Esophagus (tissue), 2 donors: Measurements from ENCODE around the gene WBP2NL. TPM values are rescaled to one million over a fixed set of nuclear protein-coding genes. Genes with fewer than 3 reads are reported as not detected.
"Not testable (repeated sequence)": the region's sequence is repeated elsewhere in the genome, so short reads cannot be mapped to it uniquely, and the experiment has no call there.

ENCODE experiments used
- H3K27ac ChIP-seq, 2 donors: one replicate each; pipeline ENCODE4 v1.5.1; 2013; ENCODE audit warnings: low read depth in 2 of 2, mild to moderate bottlenecking in 2 of 2, inconsistent platforms in 1 of 2, low read length in 1 of 2, moderate library complexity in 1 of 2
- H3K27me3 ChIP-seq, 2 donors: one replicate each; pipeline ENCODE4 v1.6.1; 2013; ENCODE audit warnings: low read length in 2 of 2, control low read depth in 1 of 2, mild to moderate bottlenecking in 1 of 2; ENCODE audit not compliant: insufficient read depth in 2 of 2, control insufficient read depth in 1 of 2
- H3K36me3 ChIP-seq, 2 donors: one replicate each; pipeline ENCODE4 v1.6.1; 2013; ENCODE audit warnings: low read length in 1 of 2; ENCODE audit not compliant: control insufficient read depth in 2 of 2, insufficient read depth in 2 of 2
- H3K4me1 ChIP-seq, 2 donors: one replicate each; pipeline ENCODE4 v1.6.1; 2013; ENCODE audit warnings: low read length in 1 of 2; ENCODE audit not compliant: control insufficient read depth in 2 of 2, insufficient read depth in 2 of 2
- H3K4me3 ChIP-seq, 2 donors: one replicate each; pipeline ENCODE4 v1.5.1; 2013; ENCODE audit warnings: low read length in 2 of 2, mild to moderate bottlenecking in 2 of 2, low read depth in 1 of 2, moderate library complexity in 1 of 2
- H3K9me3 ChIP-seq, 2 donors: one replicate each; pipeline ENCODE4 v1.6.1; 2013; ENCODE audit warnings: mild to moderate bottlenecking in 2 of 2, low read depth in 1 of 2, low read length in 1 of 2, moderate library complexity in 1 of 2; ENCODE audit not compliant: control insufficient read depth in 2 of 2, insufficient read depth in 1 of 2
- WGBS, 2 donors: extraction: QIAGEN DNeasy Blood & Tissue Kit; methylation state at CpG; one replicate each; pipeline ENCODE4 v1.1.7; 2013; 5-methylcytosine and 5-hydroxymethylcytosine counted together
- polyA plus RNA-seq, 2 donors: library from polyadenylated mRNA; stranded (reverse); fragments of 200-250 nt; gene quantifications; one replicate each; pipeline ENCODE4 v1.2.3, GENCODE V29; 2013
- donor health status: healthy with polysubstance abuse.
- donor health status: Bipolar disorder and iron deficiency.

Gene WBP2NL
- polyA plus RNA-seq, 2 donors: 0.13 to 0.59 TPM

DNA sequence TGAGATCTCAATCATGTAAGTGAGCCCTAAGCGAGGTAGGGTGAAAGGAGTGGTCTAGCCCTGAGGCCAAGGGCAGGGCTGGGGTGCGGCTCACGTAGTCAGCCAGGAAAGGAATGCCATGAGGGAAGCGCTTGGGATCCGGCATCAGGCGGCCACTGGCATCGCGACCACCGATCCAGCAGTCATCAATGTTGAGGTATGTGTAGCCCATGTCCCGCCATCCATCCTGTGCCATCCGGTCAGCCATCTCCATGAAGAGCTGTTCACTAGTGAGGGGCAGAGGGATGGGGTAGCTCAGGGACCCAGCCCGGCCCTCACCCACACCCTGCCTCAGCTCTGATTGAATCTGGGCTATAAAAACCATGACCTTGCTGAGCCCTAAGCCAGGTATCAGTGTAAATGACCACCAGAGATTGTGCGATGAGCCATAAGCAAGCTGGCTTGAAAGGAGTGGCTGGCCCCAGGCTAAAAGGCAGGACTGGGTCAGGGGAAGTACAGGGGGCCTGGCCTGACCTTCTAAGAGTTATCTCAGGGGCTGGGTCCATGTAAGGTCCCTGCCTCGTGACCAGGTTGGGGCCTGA, 69.2 kb downstream of the WBP2NL start:
- H3K27me3 ChIP-seq: no peaks in the 10 kb centered on the region
- H3K9me3 ChIP-seq: no peaks in the 10 kb centered on the region
- WGBS, 2 donors: 87 to 93% methylated on average over 14 of the region's 14 CpGs
- no peak overlapping the region for H3K27ac ChIP-seq
- peaks cover 3 to 36% of the 10 kb centered on the region in 2 donors for H3K36me3 ChIP-seq
- H3K4me3 ChIP-seq: no peak overlapping the region
- H3K4me1 ChIP-seq: peaks cover 0 to 5% of the 10 kb centered on the region in 2 donors

DNA sequence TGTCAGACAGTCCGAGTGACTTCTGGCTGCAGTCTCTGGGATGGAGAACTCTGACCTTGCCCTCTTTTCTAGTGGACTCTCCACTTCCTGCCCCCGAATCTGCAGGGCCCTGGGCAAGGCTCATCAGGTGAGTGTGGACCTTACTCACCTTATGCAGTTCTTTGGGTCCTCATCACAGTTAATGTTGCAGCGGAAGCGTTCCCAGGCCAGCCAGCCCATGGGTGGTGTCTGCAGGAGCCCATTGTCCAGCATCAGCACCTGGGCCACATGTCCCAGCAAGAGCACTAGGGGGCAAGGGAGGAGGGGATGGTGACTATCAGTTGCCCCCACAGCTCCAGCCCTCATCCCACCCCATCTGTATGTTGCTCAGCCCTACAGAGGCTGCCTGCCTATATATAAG, 69.7 kb downstream of the WBP2NL start:
- Histone ChIP-seq H3K9me3 (no peaks in the 10 kb centered on the region), H3K36me3 (peaks cover 3 to 33% of the 10 kb centered on the region in 2 donors), H3K4me3 (no peak overlapping the region), H3K27ac (no peak overlapping the region), H3K4me1 (peaks cover 0 to 6% of the 10 kb centered on the region in 2 donors), H3K27me3 (no peaks in the 10 kb centered on the region)
- 95 to 100% methylated on average over 4 of the region's 4 CpGs for WGBS, 2 donors

DNA sequence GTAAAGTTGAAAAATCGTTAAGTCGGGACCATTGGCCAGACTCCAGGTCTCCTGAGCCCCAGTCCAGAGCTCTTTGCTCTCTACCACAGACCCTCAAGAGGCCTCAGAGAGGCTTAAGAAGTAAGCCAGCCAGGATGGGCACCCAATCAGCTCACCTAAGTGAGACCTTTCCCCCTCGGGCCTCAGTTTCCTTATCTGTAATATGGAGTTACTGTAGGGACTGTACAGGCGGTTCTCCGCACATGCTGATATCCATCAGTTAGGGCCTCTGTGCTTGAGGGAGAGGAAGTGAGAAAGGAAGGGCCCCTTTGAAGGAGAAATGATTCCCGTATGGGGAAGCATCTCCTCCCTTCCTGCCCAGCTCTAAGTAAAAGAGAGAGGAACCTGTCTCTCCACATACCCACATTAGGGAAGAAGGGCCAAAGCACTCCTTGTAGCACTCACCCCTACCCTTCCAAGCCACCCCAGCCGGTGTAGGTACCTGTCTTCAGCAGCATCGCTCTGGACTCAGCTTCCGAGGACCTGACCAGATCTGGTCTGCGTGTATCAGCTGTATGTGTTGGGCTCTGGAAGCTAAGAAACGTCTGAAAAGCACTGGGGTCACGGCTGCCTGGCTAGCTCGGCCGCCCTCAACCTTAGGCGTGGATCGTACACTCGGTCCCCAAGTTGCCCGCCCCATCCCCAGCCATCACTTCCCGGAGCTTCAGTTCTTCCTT, 71.4 kb downstream of the WBP2NL start:
- WGBS, 2 donors: 18 to 22% methylated on average over 19 of the region's 19 CpGs

DNA sequence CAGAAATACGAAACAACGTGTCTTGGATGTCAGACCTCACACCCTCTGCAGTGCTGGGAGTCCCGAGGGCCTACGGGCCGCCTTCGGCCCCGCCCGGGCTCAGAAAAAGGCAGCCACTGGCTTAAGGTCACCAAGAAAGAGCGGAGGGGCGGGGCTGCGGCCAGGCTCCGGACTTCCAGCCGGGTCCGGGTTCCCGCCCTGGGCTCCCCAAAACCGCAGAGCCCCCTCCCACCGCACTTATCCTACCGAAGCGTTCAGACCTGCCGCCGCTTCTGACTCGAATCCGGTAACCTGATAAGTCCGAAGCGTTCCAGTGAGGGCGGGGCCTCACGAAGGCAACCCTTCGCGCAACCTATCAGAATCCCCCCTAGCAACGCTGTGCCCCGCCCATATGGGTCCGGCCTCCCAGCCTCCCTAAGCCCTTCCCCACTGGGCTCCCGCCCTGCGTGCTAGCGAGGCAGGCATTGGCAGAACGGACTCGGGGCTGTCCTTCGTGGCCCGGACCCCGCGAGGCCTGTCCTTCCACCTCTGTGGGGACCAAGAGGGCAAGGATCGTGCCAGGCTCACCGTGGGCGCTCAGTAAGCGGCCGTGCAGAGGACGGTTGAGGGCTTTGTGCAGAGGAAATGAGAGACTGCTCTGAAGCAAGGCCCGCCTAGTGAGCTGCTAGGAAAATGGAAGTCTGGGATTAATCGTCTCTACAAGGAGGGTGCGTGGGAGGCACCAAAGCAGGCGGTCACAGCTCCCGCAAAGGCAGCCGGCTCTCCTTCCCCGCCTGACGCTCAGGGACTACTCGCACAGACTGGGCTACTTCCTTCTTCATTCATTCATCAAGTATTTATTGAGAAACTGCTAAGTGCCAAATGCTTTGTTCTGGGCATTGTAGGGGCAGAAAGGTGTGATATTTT, 72.2 kb downstream of the WBP2NL start, which contains the start of gene NAGA:
Gene NAGA (minus strand): TSS at position 296 of the 906 bp plus-strand sequence. CDS start 515 bp downstream, outside the sequence.
- 0% methylated on average over 56 of the region's 56 CpGs for WGBS, 2 donors
- Histone ChIP-seq H3K36me3 (peaks cover under 1 to 21% of the 10 kb centered on the region in 2 donors), H3K27ac (peak within 1 kb of the TSS; percentile 94 to 95), H3K9me3 (no peaks in the 10 kb centered on the region), H3K4me1 (peaks cover 4 to 13% of the 10 kb centered on the region in 2 donors), H3K27me3 (no peaks in the 10 kb centered on the region), H3K4me3 (peak within 1 kb of the TSS; percentile 61 to 62)

More for the DNA sequence above, 71.4 kb downstream of the WBP2NL start:
- Histone ChIP-seq H3K27ac (peak overlapping the region; percentile 94 to 95), H3K27me3 (no peaks in the 10 kb centered on the region), H3K9me3 (no peaks in the 10 kb centered on the region), H3K4me3 (peak overlapping the region; percentile 61 to 62), H3K36me3 (peaks cover 3 to 29% of the 10 kb centered on the region in 2 donors), H3K4me1 (peaks cover 4 to 11% of the 10 kb centered on the region in 2 donors)

DNA sequence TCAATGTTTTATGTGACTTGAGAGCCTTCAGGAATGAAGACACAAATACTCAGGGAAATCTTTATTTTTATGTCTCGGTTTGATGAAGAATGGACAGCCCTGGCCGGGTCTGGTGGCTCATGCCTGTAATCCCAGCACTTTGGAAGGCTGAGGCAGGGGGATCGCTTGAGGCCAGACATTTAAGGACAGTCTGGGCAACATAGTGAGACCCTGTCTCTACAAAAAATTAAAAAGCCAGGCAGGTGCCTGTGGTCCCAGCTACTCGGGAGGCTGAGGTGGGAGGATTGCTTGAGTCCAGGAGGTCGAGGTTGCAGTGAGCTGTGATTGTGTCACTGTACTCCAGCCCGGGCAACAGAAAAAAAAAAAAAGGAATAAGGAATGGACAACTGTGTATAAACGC, 72.9 kb downstream of the WBP2NL start:
- H3K27me3 ChIP-seq, H3K4me3 ChIP-seq, H3K9me3 ChIP-seq: not testable (repeated sequence)
- Histone ChIP-seq H3K36me3 (peaks cover 0 to 15% of the 10 kb centered on the region in 2 donors), H3K4me1 (peaks cover 4 to 13% of the 10 kb centered on the region in 2 donors), H3K27ac (peak overlapping the region in 1 of 2 donors; percentile 94)
- WGBS, 2 donors: 67 to 71% methylated on average over 7 of the region's 7 CpGs

DNA sequence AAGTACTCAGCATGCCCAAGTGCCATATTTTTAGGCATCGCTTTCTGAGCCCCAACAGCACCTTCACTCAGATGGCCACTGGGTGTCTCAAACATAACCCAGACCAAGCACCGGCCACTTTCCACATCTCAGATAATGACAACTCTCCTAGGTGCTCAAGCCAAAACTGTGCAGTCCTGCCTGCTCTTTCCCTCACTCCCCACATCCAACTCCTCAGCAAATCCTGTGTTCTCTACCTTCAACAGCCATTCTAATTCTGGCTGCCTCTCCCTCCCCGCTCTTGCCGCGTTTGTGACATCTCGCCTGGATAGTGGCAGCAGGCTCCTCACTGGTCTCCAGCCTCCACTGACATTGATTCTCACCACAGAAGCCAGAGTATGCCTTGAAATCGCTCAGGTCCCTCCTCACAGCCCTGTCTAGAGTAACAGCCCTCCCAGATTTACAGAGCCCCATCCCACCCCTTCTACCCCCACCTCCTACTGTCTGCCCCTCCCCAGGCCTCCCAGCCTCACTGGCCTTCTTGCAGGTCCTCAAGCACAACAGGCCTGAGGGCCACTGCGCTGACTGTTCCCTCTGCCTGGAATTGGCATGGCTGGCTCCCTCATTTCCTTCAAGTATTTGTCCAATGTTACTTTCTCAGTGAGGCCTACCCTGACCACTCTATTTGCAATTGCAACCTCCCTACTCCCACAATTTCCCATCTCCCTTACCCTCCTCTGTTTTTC, 74.2 kb downstream of the WBP2NL start:
- WGBS, 2 donors: 84 to 96% methylated on average over 8 of the region's 8 CpGs
- H3K4me1 ChIP-seq: peaks cover 6 to 13% of the 10 kb centered on the region in 2 donors
- no peaks in the 10 kb centered on the region for H3K9me3 ChIP-seq
- H3K36me3 ChIP-seq: peaks cover 0 to 10% of the 10 kb centered on the region in 2 donors
- no peak overlapping the region for H3K4me3 ChIP-seq
- no peaks in the 10 kb centered on the region for H3K27me3 ChIP-seq
- peak overlapping the region in 1 of 2 donors; percentile 40 for H3K27ac ChIP-seq

DNA sequence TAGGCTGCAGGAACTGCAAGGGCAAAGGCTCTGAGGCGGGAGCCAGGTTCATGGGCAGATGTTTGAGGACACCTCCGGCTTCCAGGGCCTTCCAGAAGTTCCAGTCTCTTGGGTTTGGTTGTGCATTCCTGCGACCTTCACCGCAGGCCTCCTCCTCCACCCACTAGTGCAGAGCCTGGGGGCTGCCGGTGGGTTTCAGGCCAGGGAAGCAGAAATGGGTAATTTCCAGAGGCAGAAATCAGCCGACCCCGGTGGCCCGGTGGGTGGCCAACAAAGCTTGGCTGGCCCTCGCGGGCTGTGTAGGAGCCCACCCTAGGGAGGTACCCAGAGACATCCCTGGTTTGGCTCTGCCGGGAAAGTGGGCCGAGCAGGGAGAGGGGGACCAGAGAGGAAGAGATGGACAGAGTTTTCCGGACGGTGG, 75.0 kb downstream of the WBP2NL start:
- Histone ChIP-seq H3K36me3 (peaks cover 0 to 3% of the 10 kb centered on the region in 2 donors), H3K4me1 (peaks cover 6 to 13% of the 10 kb centered on the region in 2 donors), H3K27ac (peak overlapping the region; percentile 82 to 84), H3K4me3 (peak overlapping the region; percentile 69 to 72), H3K27me3 (no peaks in the 10 kb centered on the region), H3K9me3 (no peaks in the 10 kb centered on the region)
- WGBS, 2 donors: 65 to 75% methylated on average over 14 of the region's 14 CpGs

DNA sequence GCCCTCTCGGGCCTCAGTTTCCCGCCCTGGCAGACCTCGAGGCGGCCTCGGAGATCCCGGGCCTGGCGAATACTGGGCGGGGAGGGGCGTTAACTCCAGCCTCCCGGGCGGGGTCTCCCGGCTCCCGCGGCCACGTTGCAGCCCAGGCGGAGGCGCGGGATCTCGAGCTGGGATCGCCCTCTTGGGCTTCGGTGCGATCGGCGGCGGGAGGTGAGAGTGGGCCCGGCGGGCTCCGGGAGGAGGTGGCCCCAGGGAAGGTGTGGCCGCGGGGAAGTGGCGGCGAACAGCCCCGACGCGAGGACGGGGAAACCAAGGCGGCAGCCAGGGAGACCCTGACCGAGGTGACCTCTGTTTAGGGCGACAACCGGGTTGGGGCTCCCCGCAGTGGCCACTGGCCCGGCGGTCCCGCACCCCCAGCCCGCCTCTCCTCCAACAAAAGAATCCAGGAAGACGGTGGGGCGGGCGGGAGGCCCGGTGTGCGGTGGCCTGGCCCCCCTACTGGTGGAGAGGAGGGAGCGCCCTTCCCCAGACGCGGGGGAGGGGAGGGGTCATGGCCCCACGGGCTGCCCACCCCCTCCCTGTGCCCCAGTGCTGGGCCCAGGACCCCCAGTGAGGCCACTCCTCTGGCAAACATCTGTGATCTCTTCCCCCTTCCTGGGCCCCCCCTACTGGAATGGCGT, 75.7 kb downstream of the WBP2NL start, which contains the start of gene PHETA2:
Gene PHETA2 (plus strand): TSS at position 117 of the 680 bp plus-strand sequence. CDS start 3,046 bp downstream, outside the sequence.
- Histone ChIP-seq H3K4me3 (peak within 1 kb of the TSS; percentile 69 to 72), H3K27ac (peak within 1 kb of the TSS; percentile 82 to 84), H3K4me1 (peaks cover 6 to 13% of the 10 kb centered on the region in 2 donors), H3K27me3 (no peaks in the 10 kb centered on the region), H3K36me3 (peaks cover 0 to 3% of the 10 kb centered on the region in 2 donors), H3K9me3 (no peaks in the 10 kb centered on the region)
- 0 to 2% methylated on average over 39 to 55 of the region's 55 CpGs for WGBS, 2 donors
